GM18511 (cell line): ENCODE measurements around the gene DDX52.
"Not testable (repeated sequence)": the region's sequence is repeated elsewhere in the genome, so short reads cannot be mapped to it uniquely, and the experiment has no call there.

Source experiments
- ATAC-seq: cut with Tn5 transposase; IDR thresholded peaks from one replicate; pipeline ENCODE4 v1.9.1; 2021; ENCODE audit warnings: mild to moderate bottlenecking, moderate library complexity; ENCODE audit not compliant: unreplicated experiment

Gene DDX52, protein sequence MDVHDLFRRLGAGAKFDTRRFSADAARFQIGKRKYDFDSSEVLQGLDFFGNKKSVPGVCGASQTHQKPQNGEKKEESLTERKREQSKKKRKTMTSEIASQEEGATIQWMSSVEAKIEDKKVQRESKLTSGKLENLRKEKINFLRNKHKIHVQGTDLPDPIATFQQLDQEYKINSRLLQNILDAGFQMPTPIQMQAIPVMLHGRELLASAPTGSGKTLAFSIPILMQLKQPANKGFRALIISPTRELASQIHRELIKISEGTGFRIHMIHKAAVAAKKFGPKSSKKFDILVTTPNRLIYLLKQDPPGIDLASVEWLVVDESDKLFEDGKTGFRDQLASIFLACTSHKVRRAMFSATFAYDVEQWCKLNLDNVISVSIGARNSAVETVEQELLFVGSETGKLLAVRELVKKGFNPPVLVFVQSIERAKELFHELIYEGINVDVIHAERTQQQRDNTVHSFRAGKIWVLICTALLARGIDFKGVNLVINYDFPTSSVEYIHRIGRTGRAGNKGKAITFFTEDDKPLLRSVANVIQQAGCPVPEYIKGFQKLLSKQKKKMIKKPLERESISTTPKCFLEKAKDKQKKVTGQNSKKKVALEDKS

DNA sequence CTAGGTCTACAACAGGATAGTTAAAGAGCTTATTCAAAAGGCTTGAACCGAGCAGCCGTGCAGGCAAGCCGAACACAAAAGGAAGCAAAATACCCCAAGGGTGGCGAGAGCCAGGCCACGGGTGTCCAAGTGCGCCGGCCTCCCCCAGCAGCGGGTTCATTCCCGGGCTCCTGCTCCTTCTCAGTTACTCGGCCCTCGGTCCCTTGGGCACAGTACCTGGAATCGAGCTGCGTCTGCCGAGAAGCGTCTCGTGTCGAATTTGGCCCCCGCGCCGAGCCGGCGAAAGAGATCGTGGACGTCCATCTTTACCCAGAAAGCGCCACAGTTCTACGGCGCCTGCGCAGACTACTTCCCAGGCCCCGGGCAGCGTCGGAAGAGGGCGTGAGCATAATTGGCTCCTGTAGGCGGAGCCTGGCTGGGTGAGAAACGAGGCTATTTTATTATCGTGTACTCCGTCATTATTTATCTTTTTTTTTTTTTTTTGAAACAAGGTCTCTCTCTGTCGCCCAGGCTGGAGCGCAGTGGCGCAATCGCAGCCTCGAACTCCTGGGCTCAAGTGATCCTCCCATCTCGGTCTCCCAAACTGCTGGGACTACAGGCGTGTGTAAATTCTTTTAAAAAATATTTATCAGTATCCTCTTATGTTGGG is at the start of gene DDX52:
DDX52 (minus strand) TSS at position 329 of the 649 bp plus-strand sequence; CDS start at position 303, 26 bp downstream.
- ATAC-seq = peak; percentile 69

DNA sequence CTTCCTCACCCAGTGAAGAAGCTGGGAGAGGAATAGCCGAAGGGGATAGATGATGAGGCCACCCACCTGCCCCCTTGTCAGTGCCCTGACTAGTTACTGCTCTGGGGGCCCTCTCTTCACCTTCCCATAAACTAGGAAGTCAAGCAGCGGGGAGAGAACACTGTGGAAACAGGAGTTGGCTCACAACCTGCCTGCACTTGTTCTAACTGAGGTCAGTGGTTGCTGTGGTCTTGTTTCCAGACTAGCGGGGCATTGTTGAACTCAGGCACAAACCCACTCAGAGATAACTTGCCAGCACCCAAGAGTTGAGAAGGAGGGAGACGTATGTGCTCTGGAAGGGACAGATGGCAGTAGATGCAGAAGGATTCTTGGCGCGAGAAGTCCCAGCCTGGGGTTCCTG is 48.6 kb upstream of the DDX52 start:
- no peak for ATAC-seq

DNA sequence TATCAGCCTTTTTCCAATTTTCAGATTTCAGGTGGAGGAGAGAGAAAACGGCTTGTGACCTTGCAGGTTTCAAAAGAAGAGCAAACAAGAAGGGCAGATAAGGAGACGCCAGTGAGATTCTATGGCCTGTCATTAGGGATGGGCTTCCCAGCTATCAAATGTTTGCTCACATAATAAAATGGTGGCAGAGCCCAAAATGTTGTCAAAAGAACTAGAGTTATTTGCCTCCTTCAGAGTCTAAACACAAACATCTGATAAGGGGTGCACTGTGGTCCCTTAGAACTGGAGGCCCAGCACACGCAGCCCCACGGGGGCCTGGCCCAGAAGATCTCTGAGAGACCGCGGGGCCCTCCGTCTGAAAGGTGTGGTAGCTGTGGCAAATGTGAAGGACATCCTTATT is 46.1 kb upstream of the DDX52 start:
- ATAC-seq = no peak

DNA sequence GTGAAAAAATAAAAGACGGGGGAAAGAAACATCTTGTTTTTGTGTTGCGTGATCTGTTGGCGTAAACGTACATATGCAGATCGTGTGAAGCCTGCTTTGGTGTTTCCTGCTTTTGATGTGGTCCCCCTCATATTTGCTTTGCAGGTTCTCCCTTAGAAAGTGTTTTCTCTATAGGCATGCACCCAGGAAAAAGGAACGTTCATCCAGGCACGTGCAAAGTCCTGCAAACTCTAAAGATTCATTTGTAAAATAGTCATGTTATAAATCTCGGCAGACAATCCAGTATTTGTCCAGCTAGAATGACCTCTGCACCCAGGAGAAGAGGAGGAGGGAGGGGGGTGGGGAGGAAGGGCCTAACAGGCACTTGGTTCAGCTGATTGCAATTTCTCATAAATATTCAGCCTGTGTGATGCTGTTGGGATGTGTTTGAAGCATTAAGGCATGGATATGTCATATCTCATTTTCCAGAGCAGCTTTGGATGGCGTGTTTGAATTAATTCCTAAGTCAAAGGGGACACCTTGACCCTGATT is 40.3 kb upstream of the DDX52 start:
- no peak for ATAC-seq

DNA sequence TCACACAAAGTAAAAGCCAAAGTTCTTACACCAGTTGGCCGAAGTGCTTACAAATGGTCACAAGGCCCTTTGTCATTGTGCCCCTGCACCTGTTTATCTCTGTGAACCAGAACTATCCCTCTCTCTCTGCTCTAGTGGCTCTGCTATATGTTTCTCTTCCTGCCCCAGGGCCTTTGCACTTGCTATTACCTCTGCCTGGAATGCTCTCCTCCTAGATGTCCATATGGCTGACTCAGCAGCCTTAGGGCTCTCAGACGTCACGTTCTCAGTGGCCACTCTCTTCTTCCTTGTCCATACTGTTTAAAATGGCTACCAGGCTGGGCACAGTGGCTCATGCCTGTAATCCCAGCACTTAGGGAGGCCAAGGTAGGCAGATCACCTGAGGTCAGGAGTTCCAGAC is 38.8 kb upstream of the DDX52 start:
- ATAC-seq = no peak

DNA sequence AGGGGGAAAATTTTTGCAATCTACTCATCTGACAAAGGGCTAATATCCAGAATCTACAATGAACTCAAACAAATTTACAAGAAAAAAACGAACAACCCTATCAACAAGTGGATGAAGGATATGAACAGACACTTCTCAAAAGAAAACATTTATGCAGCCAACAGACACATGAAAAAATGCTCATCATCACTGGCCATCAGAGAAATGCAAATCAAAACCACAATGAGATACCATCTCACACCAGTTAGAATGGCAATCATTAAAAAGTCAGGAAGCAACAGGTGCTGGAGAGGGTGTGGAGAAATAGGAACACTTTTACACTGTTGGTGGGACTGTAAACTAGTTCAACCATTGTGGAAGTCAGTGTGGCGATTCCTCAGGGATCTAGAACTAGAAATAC is 36.7 kb upstream of the DDX52 start:
- not testable (repeated sequence) for ATAC-seq

DNA sequence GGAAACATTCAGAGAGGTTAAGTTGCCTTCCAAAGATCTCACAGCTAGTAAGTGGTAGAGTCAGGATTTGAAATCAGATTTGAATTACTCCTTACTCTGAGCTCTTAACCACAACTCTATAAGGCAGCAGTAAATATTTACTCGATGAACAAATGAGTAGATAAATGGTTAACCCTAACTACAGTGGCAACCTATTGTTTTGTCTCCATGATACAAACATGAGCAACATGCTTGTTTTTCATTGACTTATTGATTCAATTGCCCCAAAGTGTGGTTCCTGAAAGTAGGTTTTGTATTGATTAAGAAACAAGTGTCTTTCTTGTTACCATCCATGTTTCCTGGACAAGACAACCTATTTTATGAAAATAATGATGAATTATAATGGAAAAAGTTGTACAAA is 34.8 kb upstream of the DDX52 start:
- ATAC-seq = no peak

DNA sequence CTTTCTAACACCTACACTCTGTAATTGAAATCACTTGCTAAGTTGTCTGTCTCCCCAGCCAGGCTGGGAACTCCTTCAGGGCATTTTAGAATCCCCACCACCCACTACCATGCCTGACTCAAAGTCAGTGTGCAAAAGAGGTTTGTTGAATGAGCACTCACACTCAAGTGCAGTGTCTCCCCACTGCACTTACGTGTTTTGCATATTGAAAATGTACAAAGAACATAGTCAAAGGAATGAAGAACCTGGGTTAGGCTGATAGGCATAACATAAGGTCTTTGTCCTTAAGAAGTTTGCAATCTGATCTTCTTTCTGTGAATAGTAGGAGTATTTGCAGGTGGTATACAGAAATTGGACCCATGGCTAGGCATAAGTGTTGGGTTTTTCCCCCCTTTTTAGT is 33.8 kb upstream of the DDX52 start:
- ATAC-seq = no peak

DNA sequence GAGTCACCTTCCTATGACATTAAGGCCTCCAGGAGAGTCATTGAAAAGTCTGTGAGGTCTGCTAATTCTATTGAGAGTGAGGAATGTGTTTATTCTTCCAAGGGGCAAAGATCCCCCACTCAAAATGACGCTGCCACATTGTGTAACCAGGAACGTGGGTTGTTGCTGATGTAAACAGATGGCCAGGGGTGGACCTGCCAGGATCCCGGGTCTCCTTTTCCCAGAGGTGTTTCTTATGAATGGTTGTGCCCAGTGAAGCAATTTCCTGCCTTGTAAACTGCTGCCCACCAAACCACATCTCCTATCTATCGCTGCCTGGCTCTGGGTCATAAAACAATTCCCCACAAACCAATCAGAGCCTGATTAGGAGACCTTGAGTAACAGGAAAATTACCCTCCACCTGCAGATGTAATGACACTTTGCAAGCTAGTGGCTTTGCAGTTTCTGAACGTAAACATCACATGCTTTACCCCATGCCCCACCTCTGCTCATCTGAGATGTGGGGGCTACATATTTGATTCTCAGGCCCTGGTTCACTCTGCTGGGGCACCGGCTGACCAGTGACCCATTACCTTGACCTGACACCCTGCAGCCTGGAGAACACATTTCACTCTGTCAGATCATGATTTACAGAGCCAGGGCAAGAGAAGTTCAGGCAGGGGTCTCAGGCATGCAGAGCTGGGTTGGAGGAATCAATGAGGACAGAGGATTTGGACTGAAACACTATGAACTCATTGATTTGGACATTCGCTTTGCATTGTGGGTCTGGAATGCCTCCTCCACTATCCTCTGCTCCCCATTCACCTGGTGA is 33.1 kb upstream of the DDX52 start:
- ATAC-seq = no peak

DNA sequence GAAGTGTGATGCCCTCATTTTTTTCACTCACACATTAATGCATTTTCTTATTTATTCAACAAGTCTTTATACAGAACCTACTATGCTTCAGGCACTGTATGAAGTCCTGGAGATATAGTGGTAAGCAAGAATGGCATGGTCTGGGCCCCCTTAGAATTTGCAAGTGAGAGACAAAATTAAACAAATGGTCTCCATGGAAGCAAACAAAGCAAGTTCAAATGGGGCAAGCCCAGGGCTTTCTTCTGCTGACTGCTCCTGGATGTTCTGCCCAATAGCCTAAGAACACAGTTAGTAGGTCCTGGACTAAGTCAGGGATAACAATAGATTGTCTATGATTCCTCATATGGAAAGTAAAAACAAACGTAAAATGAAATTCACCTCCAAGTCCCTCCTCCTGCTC is 31.3 kb upstream of the DDX52 start:
- ATAC-seq = no peak

DNA sequence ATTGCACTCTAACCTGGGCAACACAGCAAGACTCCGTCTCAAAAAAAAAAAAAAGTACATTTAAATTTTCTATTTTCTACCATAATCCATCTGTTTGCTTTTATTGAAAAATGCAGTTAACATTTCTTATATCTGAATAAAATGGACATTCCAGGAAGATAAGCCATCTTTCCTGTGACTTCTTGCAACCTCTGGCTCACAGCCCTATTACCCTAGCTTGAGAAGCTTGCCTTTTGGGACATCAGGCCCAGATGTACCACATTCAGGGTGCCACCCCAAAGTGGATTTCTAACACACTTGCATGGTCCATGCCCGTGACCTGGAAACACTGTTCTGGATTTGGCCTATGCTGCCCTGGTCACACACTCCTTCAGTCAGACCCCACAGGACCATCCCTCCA is 30.1 kb upstream of the DDX52 start:
- no peak for ATAC-seq

DNA sequence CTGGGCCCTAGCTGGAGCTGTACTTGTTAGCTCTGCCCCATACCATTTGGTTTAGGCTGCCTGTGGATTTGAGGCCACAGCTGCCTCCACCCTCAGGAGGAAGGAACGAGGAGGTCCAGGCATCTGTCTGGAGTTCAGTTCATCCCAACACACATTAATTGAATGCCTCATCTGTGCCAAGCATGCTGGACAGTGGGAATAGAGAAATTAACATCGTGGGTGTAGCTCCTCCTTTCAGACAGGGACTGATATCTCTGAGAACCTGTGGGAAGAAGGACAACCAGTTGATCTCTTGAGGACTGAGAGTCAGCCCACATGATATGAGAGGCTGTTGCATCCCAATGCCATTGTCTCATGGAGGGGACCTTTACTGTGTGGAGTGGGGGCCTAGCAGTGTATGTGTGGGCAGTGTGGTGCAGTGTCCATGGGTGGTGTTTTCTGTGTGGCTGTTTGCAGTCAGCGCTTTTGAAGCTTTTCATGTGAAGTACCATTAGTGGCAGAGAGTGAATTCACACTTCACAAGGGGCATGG is 29.4 kb upstream of the DDX52 start:
- ATAC-seq = no peak

DNA sequence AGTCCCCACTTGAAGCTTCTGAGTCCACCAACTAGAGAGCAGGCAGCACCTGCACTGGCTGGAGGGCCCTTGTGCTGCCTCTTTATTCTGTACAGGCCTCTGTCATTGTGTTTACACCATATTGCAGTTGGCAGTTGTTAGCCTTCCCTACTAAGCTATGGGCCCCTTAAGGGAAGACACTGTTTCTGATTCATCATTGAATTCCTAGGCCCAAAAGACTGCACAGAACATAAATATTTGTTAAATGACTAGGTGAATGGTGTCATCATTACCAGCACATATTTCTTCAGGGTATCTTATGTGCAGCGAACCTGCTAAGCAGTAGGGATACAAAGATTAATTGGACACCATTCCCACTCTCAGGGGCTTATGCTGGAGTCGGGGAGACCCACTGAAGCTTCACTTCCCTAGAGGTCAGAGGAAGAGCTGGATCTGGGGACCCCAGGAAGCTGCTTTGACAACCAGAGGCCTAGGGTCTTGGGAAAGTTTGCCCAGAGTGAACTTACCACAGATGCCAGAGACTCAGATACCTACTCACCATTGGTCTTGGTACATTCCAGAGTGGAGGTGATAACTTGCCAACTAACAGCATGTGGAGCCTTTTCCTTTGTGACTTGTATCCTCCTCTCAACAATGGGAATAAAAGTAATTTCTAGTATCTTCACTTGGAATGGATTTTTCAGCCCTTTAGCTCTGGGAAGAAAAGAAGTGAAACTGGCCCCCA is 28.7 kb upstream of the DDX52 start:
- no peak for ATAC-seq

DNA sequence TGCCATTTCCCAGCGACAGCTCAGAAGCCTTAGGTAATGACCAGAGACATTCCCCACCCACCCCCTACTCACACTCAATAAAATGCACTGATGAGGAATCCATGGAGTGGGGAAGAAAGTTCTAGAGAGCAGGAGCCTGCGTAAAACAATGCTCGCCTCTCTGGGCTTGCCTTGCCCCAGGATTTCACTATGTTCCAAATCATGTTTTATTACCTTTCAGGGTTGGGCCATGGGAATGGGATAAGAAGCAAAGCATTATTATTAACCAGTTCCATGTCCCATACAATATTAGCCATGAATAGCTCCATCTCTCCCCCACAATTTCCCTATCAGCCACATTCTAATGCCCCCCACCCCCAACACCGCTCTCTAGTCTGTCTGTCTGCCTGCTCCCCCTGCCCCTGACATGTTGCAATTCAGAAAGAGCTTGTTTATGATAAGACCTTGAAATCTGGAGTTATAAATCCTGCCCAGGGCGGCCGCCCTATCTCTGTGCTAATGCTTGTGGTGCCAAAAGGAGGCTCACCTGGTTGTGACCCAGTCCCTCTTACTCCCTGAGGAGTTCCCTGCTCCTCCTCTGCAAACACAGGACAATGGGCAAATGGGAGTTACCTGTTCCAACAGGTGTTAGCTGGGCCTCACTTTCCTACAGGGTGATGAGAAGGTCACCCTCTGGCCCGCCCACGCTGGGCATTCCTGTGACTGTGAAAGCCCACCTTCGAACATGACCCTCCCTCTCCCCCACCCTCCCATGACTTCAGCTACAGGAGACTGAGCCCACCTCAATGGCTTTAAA is 28.0 kb upstream of the DDX52 start:
- ATAC-seq = no peak

DNA sequence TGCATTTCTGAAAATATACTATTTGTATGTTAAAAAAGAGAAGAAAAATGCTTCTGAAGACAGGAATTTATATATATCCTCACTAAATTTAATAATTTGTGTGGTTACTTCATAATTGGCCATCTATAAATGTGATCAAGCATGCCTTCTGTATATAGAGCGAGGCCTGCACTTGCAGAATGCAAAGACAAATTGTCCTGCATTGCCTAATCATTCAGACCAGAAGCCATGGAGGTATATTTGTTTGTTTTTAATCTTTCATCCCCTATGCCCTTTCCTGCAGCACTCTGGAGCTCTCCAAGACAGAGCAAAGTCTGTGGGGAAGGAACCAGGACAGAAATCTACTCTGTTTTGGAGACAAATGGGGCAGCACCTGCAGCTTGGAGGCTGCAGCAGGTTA is 23.8 kb upstream of the DDX52 start:
- no peak for ATAC-seq

DNA sequence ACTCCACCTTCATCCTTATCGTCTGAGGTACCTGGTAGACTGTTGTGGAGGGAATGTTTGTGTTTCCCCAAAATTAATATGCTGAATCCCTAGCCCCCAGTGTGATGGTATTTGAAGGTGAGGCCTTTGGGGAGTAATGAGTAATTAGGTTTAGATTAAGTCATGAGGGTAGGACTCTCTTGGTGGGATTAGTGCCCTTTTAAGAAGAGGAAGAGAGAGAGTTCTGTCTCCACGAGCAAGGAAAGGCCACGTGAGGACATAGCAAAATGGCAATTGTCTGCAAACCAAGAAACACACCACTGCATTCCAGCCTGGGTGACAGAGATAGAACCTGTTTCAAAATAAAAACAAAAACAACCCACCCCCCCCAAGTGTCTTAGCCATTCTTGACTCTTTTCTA is 21.0 kb upstream of the DDX52 start:
- no peak for ATAC-seq

DNA sequence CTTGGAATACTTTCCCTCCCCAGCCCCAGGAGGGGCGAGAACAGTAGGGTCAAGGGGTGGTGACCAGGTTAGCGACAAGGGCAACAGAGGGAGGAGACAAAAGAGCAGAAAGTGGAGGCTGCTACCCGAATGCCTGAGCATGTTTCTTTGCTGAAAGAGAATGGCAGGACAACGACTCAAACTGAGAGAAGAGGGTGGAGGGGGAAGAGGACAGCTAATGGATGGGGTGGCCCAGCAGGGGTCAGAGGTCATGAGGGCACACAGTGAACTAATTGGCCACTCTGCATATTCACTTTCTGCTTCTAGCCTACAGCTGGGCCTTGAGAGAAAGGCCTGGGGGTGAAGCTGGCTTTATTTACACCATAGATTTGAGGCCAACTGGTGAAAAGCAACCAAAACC is 19.1 kb upstream of the DDX52 start:
- ATAC-seq = no peak

DNA sequence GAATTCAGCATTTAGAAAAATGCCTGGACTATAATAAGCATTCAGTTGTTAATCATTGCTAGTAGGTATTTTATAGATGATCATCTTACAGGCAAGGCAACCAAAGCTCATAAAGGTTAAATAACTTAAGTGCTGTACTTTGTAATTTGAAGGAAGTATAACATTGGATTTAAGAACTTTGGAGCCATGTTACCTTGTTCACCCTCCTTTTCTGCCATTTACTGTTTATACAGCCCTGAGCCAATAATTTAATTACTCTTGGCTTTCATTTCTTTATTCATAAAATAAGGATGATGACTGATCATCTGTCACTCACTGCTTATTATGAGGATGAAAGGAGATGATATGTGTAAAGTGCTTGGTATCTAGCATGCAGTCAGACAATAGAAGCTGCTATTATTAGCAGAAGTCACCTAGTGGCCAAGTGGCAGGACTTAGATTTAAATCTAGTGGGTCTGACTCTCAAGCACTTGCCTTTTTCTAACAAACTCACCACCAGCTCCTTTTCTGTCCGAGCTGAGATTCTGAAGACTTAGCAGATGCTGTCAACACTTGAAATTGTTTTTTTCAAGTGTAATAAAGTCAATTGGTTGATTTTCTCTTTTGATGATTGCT is 18.3 kb upstream of the DDX52 start:
- no peak for ATAC-seq

DNA sequence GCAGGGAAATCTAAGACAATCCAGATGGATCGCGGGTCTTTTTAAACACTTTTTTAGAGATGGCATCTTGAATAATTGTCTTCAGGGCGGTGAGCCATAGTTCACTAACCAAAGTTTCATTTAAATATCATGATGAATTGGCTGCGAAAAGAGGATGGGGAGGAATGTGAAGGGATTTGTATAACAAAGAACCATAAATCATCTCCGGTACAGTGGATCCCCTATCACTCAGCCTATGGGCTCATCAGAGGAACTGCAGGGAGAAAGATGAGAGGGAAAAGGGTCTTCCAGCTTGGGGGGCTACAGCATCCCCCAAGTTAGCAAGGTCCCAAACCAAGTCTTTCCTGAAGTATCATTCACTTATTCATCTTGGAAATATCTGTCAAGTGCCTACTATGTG is 16.7 kb upstream of the DDX52 start:
- ATAC-seq = no peak
